Mononuclear cell (primary cell): ENCODE measurements around the gene RPL4. TPM values are rescaled to one million over a fixed set of nuclear protein-coding genes. Genes with fewer than 3 reads are reported as not detected.
"Not testable (repeated sequence)": the region's sequence is repeated elsewhere in the genome, so short reads cannot be mapped to it uniquely, and the experiment has no call there.

Experiments
- H3K27me3 ChIP-seq: 2 replicates; pipeline ENCODE4 v1.6.0; 2011; ENCODE audit warnings: low read length, control low read depth; ENCODE audit not compliant: insufficient read depth
- H3K4me1 ChIP-seq: 2 replicates; pipeline ENCODE4 v1.5.1; 2011; ENCODE audit warnings: mild to moderate bottlenecking, low read length, control low read depth; ENCODE audit not compliant: insufficient read depth
- H3K4me3 ChIP-seq: 2 replicates; pipeline ENCODE4 v1.5.1; 2011; ENCODE audit warnings: mild to moderate bottlenecking, low read length, moderate library complexity
- H3K9me3 ChIP-seq: 2 replicates; pipeline ENCODE4 v1.5.1; 2011; ENCODE audit warnings: low read depth, mild to moderate bottlenecking, control low read depth, low read length
- total RNA-seq: library from RNA; depleted of rRNA; stranded (reverse); fragments of >200 nt; gene quantifications from one replicate; pipeline ENCODE4 v1.2.3, GENCODE V29; 2012

The RPL4 gene
- total RNA-seq, 1 donor, result 4,966 TPM

DNA sequence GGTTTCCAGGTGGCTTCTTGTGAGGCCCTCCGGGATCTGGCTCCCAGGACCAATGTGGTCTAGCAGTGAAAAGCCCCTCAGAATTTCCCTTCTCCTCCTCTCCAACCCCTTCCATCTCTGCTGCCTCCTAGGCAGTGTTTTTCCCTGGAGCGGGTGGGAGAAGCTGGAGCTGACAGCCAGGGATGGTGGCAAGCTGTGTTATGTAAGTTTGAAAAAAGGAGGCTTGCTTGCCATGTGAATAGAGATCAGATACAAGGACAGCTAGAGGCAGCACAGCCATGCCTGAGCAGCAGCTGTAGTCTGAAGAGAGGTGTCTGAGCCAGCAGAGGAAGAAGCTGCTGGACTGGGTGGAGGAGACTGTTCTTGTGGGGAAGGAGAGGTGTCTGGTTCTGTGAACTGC lies 27.6 kb downstream of the RPL4 start:
- Histone ChIP-seq H3K27me3 (no peaks in the 10 kb centered on the region), H3K4me1 (peaks cover 11% of the 10 kb centered on the region), H3K9me3 (no peaks in the 10 kb centered on the region), H3K4me3 (no peak overlapping the region)

DNA sequence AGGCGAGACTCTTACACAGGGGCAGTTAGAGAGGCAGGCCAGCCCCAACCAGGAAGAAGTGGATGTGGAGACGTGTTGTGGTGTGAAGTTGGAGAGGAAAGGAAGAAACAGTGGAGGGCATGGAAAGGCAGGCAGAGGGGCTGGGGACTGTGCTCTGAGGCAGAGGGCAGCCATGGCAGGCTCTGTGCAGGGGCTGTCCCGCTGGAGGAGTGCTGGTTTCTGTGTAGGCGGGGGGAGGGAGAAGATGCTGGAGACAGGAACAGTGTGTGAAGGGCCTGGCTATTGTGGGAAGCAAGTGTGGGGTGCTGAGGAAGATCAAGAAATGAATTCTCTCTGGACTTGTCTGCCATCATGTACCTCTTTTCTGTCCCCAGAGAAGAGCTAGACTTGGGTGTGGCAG lies 28.1 kb downstream of the RPL4 start:
- H3K4me3 ChIP-seq, result no peak overlapping the region
- H3K9me3 ChIP-seq, result no peaks in the 10 kb centered on the region
- no peaks in the 10 kb centered on the region for H3K27me3 ChIP-seq
- peaks cover 16% of the 10 kb centered on the region for H3K4me1 ChIP-seq

GRCh38 chr15:66474963-66475362 lies 29.7 kb downstream of the RPL4 start:
- H3K27me3 ChIP-seq, result no peaks in the 10 kb centered on the region
- no peak overlapping the region for H3K4me3 ChIP-seq
- H3K4me1 ChIP-seq, result peaks cover 20% of the 10 kb centered on the region
- no peaks in the 10 kb centered on the region for H3K9me3 ChIP-seq

GRCh38 chr15:66474135-66474534 lies 30.5 kb downstream of the RPL4 start:
- H3K27me3 ChIP-seq, result no peaks in the 10 kb centered on the region
- H3K9me3 ChIP-seq, result no peaks in the 10 kb centered on the region
- peaks cover 20% of the 10 kb centered on the region for H3K4me1 ChIP-seq
- H3K4me3 ChIP-seq, result no peak overlapping the region

DNA sequence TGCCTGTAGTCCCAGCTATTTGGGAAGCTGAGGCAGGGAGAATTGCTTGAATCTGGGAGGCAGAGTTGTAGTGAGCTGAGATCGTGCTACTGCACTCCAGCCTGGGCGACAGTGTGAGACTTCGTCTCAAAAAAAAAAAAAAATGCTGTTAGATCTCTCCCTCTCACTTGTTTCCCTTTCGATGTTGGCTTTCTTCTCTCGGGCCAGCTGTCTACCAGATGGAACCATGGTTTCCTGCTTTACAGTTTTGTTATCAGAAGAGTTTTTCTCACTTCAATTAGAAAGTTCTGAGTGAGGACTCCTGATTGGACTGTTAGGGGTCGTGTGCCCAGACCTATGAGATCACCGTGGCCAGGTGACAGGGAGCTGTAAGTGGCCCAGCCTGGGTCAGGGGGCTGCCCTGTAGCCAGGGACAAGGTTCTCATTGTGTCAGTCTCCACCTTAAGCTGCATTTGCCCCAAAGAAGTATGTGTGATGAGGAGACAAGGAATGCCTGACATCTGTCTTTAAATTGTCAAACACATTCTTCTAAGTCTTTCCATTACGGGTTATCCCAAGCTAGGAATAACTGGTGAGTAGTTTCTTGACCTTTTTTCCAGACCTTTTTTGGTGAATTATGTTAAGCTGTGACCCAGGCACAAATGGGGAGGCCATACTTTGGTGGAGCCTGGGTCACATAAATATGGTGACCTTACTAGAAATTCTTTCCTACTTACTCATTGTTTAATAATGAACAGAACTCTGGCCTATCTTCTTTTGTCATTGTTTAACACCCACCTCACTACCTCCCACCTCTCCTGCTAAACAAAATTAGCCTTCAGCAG lies 32.3 kb downstream of the RPL4 start:
- H3K4me1 ChIP-seq, result peaks cover 20% of the 10 kb centered on the region
- no peaks in the 10 kb centered on the region for H3K27me3 ChIP-seq
- H3K9me3 ChIP-seq, result no peaks in the 10 kb centered on the region
- no peak overlapping the region for H3K4me3 ChIP-seq

DNA sequence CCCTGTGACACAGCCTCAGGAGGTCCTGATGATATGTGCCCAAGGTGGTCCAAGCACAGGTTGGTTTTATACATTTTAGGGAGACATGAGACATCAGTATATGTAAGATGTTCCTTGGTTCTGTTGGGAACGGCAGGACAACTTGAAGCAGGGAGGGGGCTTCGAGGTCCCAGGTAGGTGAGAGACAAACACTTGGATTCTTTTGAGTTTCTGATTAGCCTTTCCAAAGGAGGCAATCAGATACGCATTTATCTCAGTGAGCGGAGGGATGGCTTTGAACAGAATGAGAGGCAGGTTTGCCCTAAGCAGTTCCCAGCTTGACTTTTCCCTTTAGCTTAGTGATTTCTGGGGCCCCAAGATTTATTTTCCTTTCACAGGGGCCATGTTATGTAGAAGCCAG lies 33.8 kb downstream of the RPL4 start:
- peaks cover 20% of the 10 kb centered on the region for H3K4me1 ChIP-seq
- not testable (repeated sequence) for H3K27me3 ChIP-seq, H3K9me3 ChIP-seq, H3K4me3 ChIP-seq

- peaks cover 20% of the 10 kb centered on the region for H3K4me1 ChIP-seq
- not testable (repeated sequence) for H3K27me3 ChIP-seq, H3K9me3 ChIP-seq, H3K4me3 ChIP-seq
Observed at GRCh38 chr15:66467162-66468040, 37.3 kb downstream of the RPL4 start.

DNA sequence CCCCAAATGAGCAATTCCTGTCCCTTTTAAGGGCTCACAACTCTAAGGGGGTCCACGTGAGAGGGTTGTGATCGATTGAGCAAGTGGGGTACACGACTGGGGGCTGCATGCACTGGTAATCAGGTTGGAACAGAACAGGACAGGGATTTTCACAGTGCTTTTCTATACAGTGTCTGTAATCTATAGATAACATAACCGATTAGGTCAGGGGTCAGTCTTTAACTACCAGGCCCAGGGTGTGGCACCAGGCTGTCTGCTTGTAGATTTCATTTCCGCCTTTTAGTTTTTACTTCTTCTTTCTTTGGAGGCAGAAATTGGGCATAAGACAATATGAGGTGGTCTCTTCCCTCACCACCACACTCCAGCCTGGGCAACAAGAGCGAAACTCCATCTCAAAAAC lies 39.4 kb downstream of the RPL4 start:
- not testable (repeated sequence) for H3K4me3 ChIP-seq, H3K4me1 ChIP-seq, H3K9me3 ChIP-seq, H3K27me3 ChIP-seq

DNA sequence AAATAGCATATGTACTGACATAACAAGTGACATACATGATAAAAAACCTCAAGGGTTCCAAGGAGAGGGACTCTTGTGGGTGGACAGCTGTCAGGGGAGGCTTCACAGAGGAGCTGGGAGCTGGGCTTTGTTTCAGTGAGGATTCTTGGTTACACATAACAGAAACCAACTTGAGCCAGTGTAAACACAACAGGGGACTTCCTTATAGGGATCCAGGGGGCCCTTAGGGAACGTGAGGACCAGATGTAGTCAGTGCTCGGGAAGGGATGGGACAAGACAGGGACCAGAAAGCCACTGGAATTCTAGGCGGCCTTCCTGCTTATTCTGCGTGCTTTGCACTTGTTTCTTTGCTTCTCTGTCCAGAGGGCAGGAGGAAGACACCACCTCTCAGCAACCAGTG lies 42.0 kb downstream of the RPL4 start:
- Histone ChIP-seq H3K4me3 (no peak overlapping the region), H3K27me3 (no peaks in the 10 kb centered on the region), H3K4me1 (peaks cover 8% of the 10 kb centered on the region), H3K9me3 (no peaks in the 10 kb centered on the region)

DNA sequence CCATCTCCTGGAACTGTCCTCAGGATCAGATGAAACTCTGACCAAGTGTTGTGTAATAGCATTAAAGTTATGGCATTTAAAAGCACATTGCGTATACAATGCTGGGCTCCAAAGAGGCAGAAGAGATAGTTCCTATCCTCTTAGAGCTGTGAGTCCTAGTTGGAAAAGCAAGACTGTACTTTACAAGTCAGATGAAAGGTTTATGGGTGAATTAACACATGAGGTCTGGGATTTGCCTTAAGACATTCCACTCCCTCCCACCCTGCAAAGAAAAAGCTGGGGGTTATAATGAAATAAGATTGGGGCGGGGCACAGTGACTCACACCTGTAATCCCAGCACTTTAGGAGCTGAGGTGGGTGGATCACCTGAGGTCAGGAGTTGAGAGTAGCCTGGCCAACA lies 42.7 kb downstream of the RPL4 start:
- Histone ChIP-seq H3K9me3 (no peaks in the 10 kb centered on the region), H3K4me1 (peaks cover 8% of the 10 kb centered on the region), H3K4me3 (no peak overlapping the region), H3K27me3 (no peaks in the 10 kb centered on the region)

GRCh38 chr15:66461294-66461693 lies 43.4 kb downstream of the RPL4 start:
- not testable (repeated sequence) for H3K9me3 ChIP-seq, H3K4me1 ChIP-seq, H3K27me3 ChIP-seq, H3K4me3 ChIP-seq

DNA sequence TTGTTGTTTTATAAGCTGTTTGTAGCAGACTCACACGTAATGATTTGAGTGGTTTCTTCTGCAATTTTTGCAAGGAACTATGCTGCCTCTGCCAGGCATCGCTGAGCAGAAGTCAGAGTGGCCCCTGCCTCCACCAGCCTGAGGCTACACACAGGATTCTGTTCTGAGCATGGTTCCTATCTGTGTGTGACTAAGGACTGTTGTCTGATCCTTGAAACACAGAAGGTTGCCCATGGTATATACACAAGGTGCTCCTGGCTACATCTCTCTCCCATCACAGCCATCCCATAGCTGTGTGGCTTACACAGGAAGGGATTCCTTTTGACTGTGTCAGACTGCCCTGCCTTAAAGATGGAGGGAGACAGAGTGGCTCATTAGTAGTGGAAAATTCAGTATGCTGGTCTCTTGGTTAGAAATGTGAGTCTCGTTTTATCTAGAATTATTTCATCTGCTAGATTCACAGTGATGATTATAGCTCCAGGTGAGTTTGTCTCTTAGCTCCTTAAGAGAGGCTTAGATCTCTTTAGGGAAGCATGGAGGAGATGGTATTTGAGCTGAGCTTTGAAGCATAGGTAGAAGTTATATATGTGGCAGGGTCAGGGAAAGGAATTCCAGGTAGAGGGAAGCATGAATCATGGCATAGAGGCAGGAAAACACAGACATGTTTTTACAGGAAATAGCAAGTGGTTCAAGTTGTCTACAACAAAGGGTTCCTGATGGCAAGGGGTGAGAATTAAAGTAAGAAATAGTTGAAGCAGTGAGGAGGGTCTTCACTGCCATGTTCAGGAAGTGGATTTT lies 44.6 kb downstream of the RPL4 start:
- Histone ChIP-seq H3K4me1 (peaks cover 2% of the 10 kb centered on the region), H3K27me3 (no peaks in the 10 kb centered on the region), H3K4me3 (no peak overlapping the region), H3K9me3 (no peaks in the 10 kb centered on the region)

DNA sequence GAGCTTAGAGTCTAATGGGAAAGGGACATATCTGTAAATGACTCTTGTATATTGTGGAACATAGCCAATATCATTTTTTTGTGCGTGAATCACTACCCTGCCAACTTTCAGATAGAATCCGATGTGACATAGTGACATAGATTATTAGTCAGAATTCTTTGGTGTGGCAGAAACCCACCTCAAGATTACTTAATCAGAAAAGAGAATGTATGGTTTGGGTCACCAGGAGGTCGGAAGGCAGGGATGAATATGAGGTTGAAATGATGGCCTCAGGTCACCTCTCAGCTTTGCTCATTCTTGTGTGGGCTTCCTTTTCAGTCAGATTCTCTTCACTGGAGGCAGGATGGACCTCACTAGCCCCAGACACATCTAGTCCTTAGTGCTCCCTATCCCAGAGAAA lies 48.4 kb downstream of the RPL4 start:
- no peak overlapping the region for H3K4me3 ChIP-seq
- peaks cover 18% of the 10 kb centered on the region for H3K4me1 ChIP-seq
- H3K27me3 ChIP-seq, result no peaks in the 10 kb centered on the region

GRCh38 chr15:66454143-66454542 lies 50.5 kb downstream of the RPL4 start:
- peaks cover 18% of the 10 kb centered on the region for H3K4me1 ChIP-seq
- H3K9me3 ChIP-seq, result no peaks in the 10 kb centered on the region
- no peaks in the 10 kb centered on the region for H3K27me3 ChIP-seq
- no peak overlapping the region for H3K4me3 ChIP-seq

More for the DNA sequence above, 48.4 kb downstream of the RPL4 start:
- no peaks in the 10 kb centered on the region for H3K9me3 ChIP-seq
